K562 (cell line): ENCODE measurements around the gene OCA2. TPM values are rescaled to one million over a fixed set of nuclear protein-coding genes. Genes with fewer than 3 reads are reported as not detected.

ENCODE experiments used
- ATAC-seq: fragments of 200-7000 bp; cut with Tn5 transposase; 3 replicates; pipeline ENCODE4 v1.9.1; 2020; ENCODE audit warnings: moderate library complexity
- BruUV-seq: library from RNA; stranded (reverse); fragments of 400-500 nt; replicated peaks from 2 replicates; lab custom pipeline; 2021; lab: Mats Ljungman, UMichigan
- CTCF ChIA-PET: fragments of 300-600 bp; formaldehyde crosslinking; extraction: SDS; loops from one replicate; lab custom pipeline; 2021; ENCODE audit warnings: low intra/inter-chr PET ratio; lab: Yijun Ruan, JAX
- POLR2A ChIA-PET: fragments of 300-600, 350-650 bp; sonication (Branson Sonifier 250); formaldehyde crosslinking; extraction: SDS; loops from one replicate; lab custom pipeline; 2021; ENCODE audit warnings: antibody characterized with exemption, inconsistent platforms; lab: Yijun Ruan, JAX
- DNase-seq, 4 experiments: peaks; one replicate each; pipeline versions ENCODE4 v3.0.0 to v3.0.0-alpha.2; 2011 to 2018; ENCODE audit warnings: low spot score in 3 of 4, mixed read lengths in 3 of 4; ENCODE audit errors: extremely low read depth in 1 of 4
- FAIRE-seq: peaks from 2 replicates; lab custom pipeline; 2011; peaks lifted over from hg19 to GRCh38; lab: Jason Lieb, UNC
- H2AFZ ChIP-seq: 2 replicates; pipeline ENCODE4 v1.6.0; 2011; ENCODE audit warnings: low read depth, low read length, control low read depth, inconsistent platforms
- H3K27ac ChIP-seq: fragments of 200-600 bp; 3 replicates; pipeline ENCODE4 v1.8.0; 2011; ENCODE audit warnings: low read depth, mild to moderate bottlenecking, control low read depth, inconsistent platforms, low read length, moderate library complexity, mixed read lengths; ENCODE audit errors: extremely low read depth
- H3K27me3 ChIP-seq, 2 experiments: fragments of 300-600 bp in 1 of 2; 2 replicates in 1 of 2; 3 replicates in 1 of 2; pipeline versions ENCODE4 v1.6.0 to v1.8.0; 2011; ENCODE audit warnings: inconsistent platforms in 2 of 2, low read length in 2 of 2, mild to moderate bottlenecking in 1 of 2, mixed read lengths in 1 of 2, moderate library complexity in 1 of 2; ENCODE audit not compliant: control insufficient read depth in 2 of 2, insufficient read depth in 2 of 2
- H3K36me3 ChIP-seq: fragments of 300-600 bp; 3 replicates; pipeline ENCODE4 v1.8.0; 2011; ENCODE audit warnings: mild to moderate bottlenecking, low read length, inconsistent platforms; ENCODE audit not compliant: control insufficient read depth, insufficient read depth
- H3K4me1 ChIP-seq, 2 experiments: fragments of 200-600 bp in 1 of 2; replicated peaks in 1 of 2; 2 replicates in 1 of 2; 3 replicates in 1 of 2; pipeline versions ENCODE4 v1.5.1 to v1.8.0; 2011; ENCODE audit warnings: inconsistent platforms in 2 of 2, low read length in 2 of 2, mild to moderate bottlenecking in 1 of 2, mixed read lengths in 1 of 2, moderate library complexity in 1 of 2; ENCODE audit not compliant: control insufficient read depth in 2 of 2, insufficient read depth in 2 of 2
- H3K4me2 ChIP-seq: 2 replicates; pipeline ENCODE4 v1.6.1; 2011; ENCODE audit warnings: low read length, control low read depth, inconsistent platforms, mixed read lengths; ENCODE audit not compliant: insufficient read depth
- H3K4me3 ChIP-seq: fragments of 200-600 bp; sonication (generic), shearing (Covaris generic); 2 replicates; pipeline ENCODE4 v1.5.1; 2016; ENCODE audit warnings: control low read depth, inconsistent platforms
- H3K79me2 ChIP-seq: fragments of 200-600 bp; 3 replicates; pipeline ENCODE4 v1.8.0; 2011; ENCODE audit warnings: low read length, inconsistent platforms; ENCODE audit not compliant: control insufficient read depth, insufficient read depth
- H3K9ac ChIP-seq, 2 experiments: 2 replicates each; pipeline versions ENCODE4 v1.6.0 to v1.6.1; 2011; ENCODE audit warnings: low read depth in 2 of 2, low read length in 2 of 2, control low read depth in 1 of 2, inconsistent platforms in 1 of 2, mild to moderate bottlenecking in 1 of 2, mixed read lengths in 1 of 2; ENCODE audit not compliant: insufficient read depth in 1 of 2
- H3K9me1 ChIP-seq: one replicate; pipeline ENCODE4 v1.6.0; 2011; ENCODE audit warnings: inconsistent platforms, mild to moderate bottlenecking, low read length, moderate library complexity; ENCODE audit not compliant: control insufficient read depth, insufficient read depth
- H3K9me3 ChIP-seq: replicated peaks from 2 replicates; pipeline ENCODE4 v1.5.1; 2011; ENCODE audit warnings: low read depth, low read length, inconsistent platforms; ENCODE audit not compliant: control insufficient read depth, insufficient read depth
- H4K20me1 ChIP-seq: replicated peaks from 2 replicates; pipeline ENCODE4 v1.6.1; 2011; ENCODE audit warnings: low read length, inconsistent platforms, mixed read lengths; ENCODE audit not compliant: control insufficient read depth, insufficient read depth
- WGBS: fragments of 100-300 bp; shearing (Covaris generic); methylation state at CpG from one replicate; pipeline ENCODE4 v1.1.6; 2016; ENCODE audit warnings: low coverage, mixed read lengths; ENCODE audit not compliant: insufficient coverage; ENCODE audit errors: missing lambda C conversion rate; 5-methylcytosine and 5-hydroxymethylcytosine counted together
- in situ Hi-C: fragments of 300-500 bp; cut with MboI; formaldehyde crosslinking; loops from 4 replicates; pipeline ENCODE4 v1.15.0; 2018; ENCODE audit warnings: inconsistent platforms, mixed read lengths
- intact Hi-C: fragments of 100-400 bp; cut with micrococcal nuclease; formaldehyde crosslinking; loops from 2 replicates; pipeline ENCODE4 v1.14.2; 2022
- polyA plus RNA-seq, 8 experiments: library from polyadenylated mRNA; depleted of rRNA in 4 of 8; stranded (reverse) in 5 of 8; unstranded in 3 of 8; fragments of >200 nt; fragmentation: Nextera tagmentation in 2 of 8; fragmentation: Illumina TruSeq in 1 of 8; extraction: Ambion mirVana in 2 of 8; extraction: Trizol in 1 of 8; gene quantifications; 2 replicates each; pipeline versions ENCODE4 v1.2.1 to v1.2.3, GENCODE V29; 2011 to 2014; ENCODE audit warnings: inconsistent platforms in 1 of 8, missing spikeins in 1 of 8
- total RNA-seq, 7 experiments: library from RNA; depleted of rRNA in 6 of 7; stranded (reverse); fragments of >200 nt in 6 of 7; fragmentation: Illumina TruSeq in 2 of 7; extraction: Trizol in 2 of 7; gene quantifications; 2 replicates each; pipeline versions ENCODE4 v1.2.1 to v1.2.3, GENCODE V29; 2011 to 2021; ENCODE audit warnings: low replicate concordance in 1 of 7
- TF ChIP-seq, protein P1 (sequence below): fragments of 450-650 bp; formaldehyde crosslinking; IDR thresholded peaks from 2 replicates; pipeline ENCODE4 v1.4.0; 2020; ENCODE audit warnings: mild to moderate bottlenecking, mixed read lengths
- TF ChIP-seq, protein P2 (sequence below): fragments of 450-650 bp; IDR thresholded peaks from 2 replicates; pipeline ENCODE4 v1.6.1; 2016

OCA2 gene
- total and polyA plus RNA-seq, 9 of the 15 experiments (the other 6 are each of a cell fraction or from before 2014, with no cell fraction given): 0.07 to 0.59 (median 0.17) TPM; not detected in 1

DNA sequence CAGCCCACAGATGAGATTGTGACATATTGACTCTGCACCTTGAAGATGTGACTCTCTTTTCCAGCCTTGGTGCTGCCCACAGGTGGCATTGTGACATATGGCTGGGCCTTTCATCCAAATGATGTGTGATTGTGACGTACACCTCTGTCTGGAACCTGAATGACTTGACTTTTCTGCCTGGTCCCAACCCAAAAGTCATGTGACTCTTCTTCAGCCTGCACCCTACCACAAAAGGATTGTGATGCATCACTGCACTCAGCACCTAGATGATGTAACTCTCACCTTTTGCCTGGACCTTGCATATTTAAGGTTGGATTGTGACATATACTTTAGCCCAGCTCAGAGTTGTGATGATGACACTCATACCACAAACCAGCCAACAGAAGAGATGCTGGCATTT, 204.5 kb downstream of the OCA2 start:
- BruUV-seq: no TSS peak

More for the DNA sequence above, 204.5 kb downstream of the OCA2 start:
- in situ Hi-C loops: no loop called here
- intact Hi-C loops: no loop called here
- Histone ChIP-seq H3K27me3 (no peaks in the 10 kb centered on the region), H3K9ac (no peak overlapping the region), H4K20me1 (no peaks in the 10 kb centered on the region), H3K27ac (no peak overlapping the region), H3K4me3 (no peak overlapping the region), H3K79me2 (no peaks in the 10 kb centered on the region), H3K9me3 (no peaks in the 10 kb centered on the region), H3K4me1 (no peaks in the 10 kb centered on the region), H3K4me2 (no peak overlapping the region), H3K9me1 (no peaks in the 10 kb centered on the region), H3K36me3 (no peaks in the 10 kb centered on the region), H2AFZ (no peak overlapping the region)
- POLR2A ChIA-PET: interaction anchor here (1.4 kb wide), 1 partner anchor 24 kb away, joined by 4 read pairs; no protein-coding TSS in a partner anchor
- 0% methylated on average over 1 of the region's 1 CpG for WGBS
- DNase-seq: no peak
- TF ChIP-seq, protein P1, sequence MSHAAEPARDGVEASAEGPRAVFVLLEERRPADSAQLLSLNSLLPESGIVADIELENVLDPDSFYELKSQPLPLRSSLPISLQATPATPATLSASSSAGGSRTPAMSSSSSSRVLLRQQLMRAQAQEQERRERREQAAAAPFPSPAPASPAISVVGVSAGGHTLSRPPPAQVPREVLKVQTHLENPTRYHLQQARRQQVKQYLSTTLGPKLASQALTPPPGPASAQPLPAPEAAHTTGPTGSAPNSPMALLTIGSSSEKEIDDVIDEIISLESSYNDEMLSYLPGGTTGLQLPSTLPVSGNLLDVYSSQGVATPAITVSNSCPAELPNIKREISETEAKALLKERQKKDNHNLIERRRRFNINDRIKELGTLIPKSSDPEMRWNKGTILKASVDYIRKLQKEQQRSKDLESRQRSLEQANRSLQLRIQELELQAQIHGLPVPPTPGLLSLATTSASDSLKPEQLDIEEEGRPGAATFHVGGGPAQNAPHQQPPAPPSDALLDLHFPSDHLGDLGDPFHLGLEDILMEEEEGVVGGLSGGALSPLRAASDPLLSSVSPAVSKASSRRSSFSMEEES (CRISPR knock-in tag): 0 out of 2 replicates have a peak, but pooled peaks have one; percentile 24
- TF ChIP-seq, protein P2, sequence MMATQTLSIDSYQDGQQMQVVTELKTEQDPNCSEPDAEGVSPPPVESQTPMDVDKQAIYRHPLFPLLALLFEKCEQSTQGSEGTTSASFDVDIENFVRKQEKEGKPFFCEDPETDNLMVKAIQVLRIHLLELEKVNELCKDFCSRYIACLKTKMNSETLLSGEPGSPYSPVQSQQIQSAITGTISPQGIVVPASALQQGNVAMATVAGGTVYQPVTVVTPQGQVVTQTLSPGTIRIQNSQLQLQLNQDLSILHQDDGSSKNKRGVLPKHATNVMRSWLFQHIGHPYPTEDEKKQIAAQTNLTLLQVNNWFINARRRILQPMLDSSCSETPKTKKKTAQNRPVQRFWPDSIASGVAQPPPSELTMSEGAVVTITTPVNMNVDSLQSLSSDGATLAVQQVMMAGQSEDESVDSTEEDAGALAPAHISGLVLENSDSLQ: no peak
- CTCF ChIA-PET: no interaction called here
- FAIRE-seq: no peak
- ATAC-seq: no peak
